HG03442 (cell line): Measurements from ENCODE around the gene PIWIL1.

ENCODE experiments used
- ATAC-seq: cut with Tn5 transposase; IDR thresholded peaks from one replicate; pipeline ENCODE4 v1.9.1; 2021; ENCODE audit warnings: mild to moderate bottlenecking, moderate library complexity; ENCODE audit not compliant: unreplicated experiment

The PIWIL1 gene

DNA sequence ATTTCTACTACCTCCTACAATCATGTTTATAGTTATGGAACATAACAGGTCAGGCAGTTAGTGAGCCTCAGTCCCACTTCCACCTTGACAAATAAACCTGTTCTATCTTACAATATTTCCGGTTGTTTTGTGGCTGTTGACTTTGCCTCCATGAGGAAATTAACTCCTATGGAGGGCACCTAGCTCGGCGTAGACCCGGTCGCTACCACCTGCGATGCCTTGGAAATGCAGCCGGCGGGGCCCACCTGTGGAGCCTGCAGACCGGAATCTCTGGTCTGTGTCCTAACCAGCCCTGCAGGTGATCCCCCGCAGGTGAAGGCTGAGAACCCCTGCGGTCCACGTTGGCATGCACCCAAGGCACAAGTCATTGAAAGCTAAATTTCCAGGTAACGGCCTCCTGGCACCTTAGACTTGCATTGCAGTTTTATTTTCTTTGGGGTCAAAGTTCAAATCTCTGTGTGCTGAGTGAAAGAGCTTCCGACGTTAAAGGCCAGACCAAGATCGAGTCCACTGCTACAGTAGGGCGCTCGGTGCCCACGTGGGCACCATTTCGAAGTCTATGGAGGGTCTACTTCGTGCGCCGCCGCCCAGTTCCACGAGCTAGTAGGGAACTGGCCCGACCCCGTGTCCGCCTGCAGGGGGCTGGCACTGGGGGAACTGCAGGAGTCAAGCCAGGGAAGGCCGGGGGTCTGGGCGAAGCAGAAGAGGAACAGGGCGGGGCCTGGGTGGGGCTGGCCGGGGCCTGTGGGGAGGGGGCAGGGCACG lies 782 bp upstream of the PIWIL1 start:
- no peak for ATAC-seq

DNA sequence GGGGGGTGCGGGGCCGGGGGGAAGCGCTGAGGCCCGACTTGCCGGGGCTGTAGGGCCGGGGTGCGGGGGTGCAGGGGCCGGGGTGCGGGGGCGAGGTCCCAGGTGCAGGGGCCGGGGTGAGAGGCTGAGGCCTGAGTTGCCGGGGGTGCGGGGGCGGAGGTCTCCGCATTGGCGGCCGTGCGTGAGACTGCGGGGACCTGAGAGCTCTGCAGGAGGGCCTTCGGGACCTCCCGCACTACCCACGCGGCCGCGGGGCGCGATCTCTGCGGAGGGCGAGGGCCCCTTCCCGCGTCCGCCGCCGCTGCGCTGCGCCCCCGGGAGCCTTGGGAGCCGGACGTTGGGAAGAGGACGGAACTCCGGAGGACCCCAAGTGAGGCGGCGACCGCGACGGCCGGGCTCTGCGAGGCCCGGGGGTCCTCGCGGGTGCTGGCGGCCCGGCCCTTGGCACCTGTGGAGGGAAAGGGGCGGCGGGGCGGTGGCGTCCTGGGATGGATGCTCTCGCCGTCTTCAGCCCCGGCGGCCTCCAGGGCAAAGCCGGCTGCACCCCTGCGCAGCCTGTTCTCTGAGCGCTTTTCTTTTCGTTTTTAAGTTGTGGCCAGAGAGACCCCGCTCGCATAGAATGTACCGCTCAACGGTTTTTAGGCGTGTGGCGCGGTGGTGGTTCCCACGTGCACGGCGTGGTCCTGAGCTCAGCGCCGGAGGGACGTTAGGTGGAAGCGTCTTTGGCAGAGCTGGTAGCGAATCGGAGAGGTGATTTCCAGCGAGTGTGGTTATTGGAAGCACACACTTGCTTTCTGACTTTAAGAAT lies 1.3 kb downstream of the PIWIL1 start:
- ATAC-seq, result no peak

DNA sequence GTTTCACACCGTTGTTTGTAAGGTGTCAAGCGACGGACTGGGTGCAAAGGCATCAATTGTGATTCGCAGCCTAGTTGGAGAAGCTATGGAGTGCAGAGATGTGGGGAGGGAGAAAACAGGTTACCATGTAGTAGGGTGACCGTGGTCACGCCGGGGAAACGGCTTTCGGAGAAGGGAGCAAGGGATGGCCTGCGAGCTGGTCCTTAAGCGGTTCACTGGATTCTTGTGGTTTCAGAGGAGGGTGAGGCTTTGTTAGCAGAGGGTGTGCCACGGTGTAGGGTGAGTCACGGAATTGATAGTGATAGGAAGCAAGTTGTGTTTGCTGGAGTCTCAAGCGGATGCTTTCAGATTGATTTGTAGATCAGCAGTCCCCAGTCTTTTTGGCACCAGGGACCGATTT lies 2.3 kb downstream of the PIWIL1 start:
- ATAC-seq, result no peak

DNA sequence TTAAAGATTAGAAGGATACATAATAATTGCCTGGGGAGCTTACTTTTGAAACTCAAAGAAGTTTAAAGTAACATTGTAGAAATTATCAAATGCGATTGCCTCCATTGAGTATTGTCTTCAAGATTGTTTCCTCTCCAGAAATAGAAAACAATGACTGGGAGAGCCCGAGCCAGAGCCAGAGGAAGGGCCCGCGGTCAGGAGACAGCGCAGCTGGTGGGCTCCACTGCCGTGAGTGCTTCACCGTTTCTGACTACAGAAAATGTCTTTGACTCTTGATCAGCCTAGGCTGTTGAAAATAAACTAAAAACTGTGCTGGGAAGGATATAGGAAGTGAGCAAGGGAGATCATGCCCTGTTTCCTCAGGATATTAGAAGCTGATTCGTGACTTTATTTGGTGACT lies 4.8 kb downstream of the PIWIL1 start:
- ATAC-seq, result no peak

DNA sequence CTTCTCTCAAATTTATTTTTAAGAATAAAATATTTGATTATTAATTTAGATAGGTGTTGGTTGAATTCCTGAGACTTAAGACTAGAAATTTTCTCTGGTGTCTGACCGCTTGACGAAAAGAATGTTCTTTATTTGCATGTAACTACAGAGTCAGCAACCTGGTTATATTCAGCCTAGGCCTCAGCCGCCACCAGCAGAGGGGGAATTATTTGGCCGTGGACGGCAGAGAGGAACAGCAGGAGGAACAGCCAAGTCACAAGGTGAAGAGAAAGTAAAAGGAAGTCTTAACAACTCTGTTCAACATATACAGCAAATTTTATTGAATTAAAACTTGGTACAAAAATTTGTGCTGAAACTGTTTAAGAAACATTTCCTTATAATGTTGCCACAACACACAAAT lies 5.2 kb downstream of the PIWIL1 start:
- ATAC-seq, result no peak

DNA sequence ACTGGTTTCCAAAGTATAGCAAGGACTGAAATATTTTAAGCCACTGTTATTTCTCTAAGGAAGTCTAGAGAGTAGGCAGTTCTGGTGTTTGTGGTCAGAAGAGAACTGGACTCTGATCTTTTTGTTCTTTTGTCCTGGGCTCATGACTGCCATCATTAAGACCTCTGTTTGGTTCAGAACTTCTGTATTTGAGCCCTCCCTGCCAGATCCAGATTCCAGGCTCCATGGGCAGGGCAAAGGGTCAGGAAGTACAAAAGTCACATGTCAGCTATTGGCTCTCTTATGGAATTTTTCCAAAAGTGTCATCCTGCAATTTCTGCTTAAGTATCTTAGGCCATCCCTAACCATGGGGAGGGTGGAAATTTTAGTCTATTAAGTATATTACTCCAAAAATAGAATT lies 6.8 kb downstream of the PIWIL1 start:
- ATAC-seq, result no peak

DNA sequence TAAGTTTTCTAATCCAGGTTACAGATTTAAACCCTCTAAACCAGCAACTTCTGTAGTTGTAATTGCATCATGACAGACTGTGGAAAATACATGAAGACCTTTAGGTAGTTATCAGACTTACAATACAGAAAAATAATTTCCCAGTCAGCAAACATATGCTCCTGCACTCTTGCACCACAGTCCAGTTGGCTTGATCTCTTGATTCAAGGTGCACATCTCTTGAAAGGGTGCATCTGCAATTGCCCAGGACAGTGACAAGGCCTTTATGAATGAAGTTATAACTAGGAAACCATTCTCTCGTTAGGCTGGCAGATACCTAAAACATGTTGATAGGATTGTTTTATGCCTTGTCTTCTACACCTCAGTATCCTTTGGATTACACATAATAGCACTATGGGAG lies 7.6 kb downstream of the PIWIL1 start:
- no peak for ATAC-seq

DNA sequence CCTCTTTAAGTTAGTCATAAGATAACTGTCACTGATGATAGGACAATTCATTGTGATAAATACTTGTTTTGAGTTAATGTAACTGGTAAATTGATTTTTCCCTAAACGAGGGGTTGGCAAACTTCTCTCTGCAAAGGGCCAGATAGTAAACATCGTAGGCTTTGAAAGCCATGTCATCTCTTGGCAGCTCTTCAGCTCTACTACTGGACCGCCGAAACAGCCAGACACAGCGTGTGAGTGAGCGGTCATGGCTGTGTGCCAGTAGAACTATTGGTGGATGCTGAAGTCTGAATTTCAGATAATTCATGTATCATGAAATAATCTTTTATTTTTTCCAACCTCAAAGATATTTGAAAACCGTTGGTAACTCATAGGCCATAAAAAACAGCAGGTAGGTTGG lies 9.9 kb downstream of the PIWIL1 start:
- ATAC-seq, result no peak

DNA sequence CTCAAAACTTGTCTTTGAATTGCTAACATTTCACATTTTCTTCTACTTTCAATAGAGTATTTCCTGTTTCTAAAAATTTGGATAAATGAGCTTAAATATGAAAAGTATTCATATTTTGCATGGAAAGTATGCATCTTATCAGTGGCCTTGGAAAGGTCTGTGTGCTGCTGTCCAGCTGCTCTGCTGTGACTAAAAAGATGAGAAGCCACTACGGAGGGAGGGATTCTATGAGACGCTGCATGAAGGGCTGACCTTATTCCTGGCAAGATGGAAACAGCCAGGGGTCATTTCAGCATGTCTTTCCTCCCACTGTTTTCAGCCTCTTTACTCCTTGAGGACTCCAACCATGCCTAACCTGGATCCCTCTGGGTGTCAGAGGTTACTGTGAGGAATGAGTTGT lies 13.0 kb downstream of the PIWIL1 start:
- no peak for ATAC-seq

DNA sequence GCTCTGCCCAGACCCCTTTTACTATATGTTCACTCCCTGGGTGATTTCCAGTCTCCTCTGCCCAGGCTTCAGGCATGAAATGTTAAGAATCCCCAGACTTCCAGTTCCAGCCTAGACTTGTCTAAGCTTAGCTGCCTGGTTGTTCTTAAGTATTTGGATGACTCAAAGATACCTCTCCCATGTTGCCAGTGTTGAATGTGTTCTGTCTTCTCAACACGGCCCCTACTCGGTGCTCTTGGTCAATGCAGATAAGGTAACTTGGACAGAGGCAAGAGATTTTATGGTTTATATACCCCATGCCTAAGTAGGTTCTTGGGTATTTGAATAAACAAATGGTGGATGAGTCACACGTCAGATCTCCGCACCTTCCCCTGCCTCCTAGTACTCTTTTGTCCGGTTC lies 13.6 kb downstream of the PIWIL1 start:
- ATAC-seq, result no peak

DNA sequence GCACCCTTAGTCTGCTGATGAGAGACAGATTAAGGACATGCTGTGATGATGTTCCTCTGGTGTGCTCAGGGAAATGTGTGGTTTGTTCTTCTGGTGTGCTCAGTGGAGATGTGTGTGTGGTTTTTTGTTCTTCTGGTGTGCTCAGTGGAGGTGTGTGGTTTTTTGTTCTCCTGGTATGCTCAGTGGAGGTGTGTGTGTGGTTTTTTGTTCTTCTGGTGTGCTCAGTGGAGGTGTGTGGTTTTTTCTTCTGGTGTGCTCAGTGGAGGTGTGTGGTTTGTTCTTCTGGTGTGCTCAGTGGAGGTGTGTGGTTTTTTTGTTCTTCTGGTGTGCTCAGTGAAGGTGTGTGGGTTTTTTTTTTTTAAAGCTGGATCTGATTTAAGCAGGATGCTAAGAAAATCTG lies 15.4 kb downstream of the PIWIL1 start:
- no peak for ATAC-seq

DNA sequence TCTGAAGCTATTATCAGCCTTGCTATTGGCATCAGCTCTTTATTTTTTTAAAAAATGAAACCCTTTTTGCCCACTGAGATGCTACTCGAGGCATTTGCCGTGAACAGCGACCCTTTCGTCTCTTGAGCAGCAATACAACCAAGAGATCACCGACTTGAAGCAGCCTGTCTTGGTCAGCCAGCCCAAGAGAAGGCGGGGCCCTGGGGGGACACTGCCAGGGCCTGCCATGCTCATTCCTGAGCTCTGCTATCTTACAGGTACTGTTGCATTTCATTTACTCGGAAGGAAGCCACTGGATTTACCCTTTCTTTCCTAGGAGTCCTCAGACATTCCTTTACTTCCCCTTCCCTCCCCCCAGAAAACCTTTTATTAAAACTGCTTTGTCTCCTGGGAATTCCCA lies 16.7 kb downstream of the PIWIL1 start:
- ATAC-seq, result no peak

DNA sequence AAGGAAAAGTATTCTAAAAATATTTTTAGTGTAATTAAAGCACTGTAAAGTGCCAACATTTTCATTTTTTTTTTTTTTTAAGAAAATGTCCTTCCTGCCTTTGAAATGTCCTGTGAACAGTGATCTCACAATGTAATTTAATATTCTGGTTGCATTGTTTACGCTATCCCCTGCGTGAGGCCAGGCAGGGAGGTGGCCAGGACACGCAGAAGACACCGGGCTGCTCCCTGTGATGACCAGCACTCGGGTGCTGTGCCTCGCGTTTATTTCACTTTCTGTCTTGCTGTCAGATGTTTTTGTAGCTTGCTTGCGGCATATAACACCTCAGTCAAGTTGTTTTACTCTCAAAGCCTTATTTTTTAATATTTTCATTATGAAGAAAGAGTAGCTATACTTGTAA lies 18.5 kb downstream of the PIWIL1 start:
- no peak for ATAC-seq

DNA sequence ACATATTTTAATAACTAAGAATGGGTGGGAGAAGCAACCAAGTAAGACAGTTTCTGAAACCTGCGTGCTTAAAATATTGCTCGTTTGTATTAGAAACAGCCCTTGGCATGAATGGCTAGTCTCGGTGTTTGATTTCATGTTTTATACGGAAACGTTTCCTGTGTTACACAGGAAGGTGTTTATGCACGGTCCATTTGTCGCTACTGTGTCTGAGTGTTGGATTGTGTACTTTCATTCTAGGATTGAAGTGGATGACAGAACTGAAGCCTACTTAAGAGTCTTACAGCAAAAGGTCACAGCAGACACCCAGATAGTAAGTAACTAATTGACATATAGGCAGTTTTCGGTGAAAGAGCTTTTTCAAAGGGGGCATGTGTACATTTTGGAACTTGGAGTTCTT lies 19.6 kb downstream of the PIWIL1 start:
- ATAC-seq, result no peak

DNA sequence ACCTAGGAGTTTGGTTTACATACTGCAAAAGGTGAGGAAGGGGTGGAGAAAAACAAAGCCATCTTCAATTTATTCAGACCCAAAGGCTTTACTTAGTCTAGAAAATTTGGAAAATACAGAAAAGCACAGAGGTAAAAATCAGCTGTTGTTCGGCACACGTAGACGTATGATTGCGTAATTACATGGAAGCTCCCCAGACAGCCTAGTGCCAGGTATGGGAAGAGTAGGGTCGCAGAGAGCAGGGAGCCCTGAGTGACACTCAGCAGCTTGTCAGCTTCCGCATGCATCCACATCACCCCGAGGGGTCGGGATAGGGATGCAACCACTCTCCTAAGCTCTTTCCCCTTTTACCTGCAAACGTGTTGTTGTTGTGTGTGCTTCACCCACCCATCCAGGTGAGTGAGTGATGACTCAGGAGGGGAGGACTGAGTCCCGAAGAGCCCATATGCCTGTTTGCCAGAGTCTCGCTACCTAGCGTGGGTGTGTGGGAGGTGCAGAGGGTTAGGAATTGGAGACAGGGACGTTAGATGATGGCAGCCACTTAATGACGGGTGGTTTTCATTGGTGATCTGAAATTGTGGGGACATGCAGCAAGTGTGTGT lies 20.1 kb downstream of the PIWIL1 start:
- no peak for ATAC-seq

DNA sequence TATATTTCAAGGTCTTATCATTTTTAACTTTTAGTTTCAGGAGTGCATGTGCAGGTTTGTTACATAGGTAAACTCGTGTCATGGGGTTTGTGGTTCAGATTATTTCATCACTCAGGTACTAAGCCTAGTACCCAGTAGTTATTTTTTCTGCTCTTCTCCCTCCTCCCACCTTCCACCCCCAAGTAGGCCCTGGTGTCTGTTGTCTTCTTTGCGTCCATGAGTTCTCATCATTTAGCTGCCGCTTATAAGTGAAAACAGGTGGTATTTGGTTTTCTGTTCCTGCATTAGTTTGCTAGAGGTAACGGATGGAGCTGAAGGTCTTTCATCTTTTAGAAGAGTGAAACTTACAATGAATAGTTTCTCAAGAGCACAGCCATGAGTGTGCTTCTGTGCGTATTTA lies 24.4 kb downstream of the PIWIL1 start:
- ATAC-seq, result no peak

DNA sequence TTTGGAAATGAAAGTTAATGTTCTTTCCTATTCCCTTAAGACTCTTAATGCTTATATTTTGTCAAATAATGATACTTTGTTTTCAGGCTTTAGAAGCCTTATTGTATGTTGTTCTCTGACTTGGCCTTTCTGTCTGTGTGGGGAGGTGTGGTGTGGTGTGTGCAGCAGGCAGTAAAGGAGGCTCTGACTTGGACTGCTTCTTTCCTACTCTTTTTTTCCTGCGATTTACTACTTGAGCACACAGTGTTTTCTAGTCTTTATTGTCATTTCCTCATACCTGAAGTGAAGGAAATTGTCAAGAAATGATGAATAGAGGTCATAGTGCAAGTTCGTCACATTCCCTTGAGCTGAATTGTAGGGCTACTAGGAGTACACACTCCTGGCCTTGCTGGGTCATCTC lies 26.9 kb downstream of the PIWIL1 start:
- no peak for ATAC-seq

DNA sequence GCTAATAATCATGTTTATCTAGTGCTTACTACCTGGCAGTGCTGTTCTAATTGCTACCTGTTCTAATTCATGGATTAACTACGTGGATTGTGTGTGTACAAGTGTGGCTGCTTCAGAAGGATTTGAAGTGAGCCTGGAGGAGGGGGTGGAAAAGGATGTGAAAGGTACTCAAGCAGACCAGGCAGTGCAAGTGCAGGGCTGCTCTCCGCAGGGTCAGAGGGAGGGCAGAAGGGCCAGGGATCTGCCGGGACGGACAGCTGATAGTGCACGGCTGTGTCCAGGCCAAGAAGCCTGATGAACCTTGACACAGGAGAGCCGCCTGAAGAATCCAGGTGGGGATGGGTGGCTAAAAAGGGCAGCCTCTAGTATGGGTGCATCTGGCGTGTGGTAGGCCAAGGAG lies 28.5 kb downstream of the PIWIL1 start:
- ATAC-seq, result no peak

DNA sequence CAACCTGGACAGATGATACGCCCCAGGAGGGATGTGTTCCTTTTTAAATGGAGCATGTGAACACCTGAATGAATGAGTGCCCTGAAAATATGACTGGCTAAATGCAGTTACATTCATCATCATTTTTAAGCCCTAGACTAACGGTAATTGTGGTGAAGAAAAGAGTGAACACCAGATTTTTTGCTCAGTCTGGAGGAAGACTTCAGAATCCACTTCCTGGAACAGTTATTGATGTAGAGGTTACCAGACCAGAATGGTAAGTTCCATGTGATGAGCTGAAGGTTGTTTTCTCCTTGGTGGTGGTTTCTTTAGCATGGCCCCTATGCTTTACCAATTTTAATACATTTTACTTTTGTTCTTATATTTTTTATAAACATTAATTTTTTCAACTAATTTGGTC lies 29.3 kb downstream of the PIWIL1 start:
- no peak for ATAC-seq

DNA sequence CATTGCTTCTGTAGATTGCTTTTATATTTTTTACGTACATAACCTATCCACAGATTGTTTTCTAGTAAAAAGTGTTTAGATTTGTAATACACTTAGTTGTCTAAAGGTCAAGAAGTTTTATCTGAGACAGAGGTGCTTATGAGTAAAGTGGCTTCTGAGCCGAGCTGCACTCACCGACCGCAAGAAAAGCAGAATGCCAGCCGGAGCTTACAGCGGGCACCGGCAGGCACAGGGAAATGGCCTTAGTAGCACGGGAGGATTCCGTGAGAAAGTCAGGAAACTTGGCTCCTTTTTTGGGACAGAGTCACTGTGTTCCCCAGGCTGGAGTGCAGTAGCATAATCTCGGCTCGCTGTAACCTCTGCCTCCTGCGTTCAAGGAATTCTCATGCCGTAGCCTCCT lies 29.8 kb downstream of the PIWIL1 start:
- no peak for ATAC-seq

DNA sequence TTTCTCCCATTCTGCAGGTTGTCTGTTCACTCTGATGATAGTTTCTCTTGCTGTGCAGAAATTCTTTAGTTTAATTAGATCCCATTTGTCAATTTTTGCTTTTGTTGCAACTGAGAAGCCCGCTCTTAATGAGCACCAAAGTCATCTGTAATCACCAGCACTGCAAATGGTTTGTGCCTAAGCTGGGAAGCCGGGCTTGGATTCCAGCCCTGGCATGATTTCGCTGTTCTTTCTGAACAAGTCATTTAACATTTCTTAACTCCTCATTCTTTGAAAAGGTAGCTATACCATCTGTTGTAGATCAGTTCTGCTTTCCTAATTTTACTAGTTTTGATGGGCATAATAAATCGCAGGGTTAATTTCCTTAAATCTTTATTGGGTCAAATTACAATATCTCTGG lies 32.1 kb downstream of the PIWIL1 start:
- no peak for ATAC-seq

DNA sequence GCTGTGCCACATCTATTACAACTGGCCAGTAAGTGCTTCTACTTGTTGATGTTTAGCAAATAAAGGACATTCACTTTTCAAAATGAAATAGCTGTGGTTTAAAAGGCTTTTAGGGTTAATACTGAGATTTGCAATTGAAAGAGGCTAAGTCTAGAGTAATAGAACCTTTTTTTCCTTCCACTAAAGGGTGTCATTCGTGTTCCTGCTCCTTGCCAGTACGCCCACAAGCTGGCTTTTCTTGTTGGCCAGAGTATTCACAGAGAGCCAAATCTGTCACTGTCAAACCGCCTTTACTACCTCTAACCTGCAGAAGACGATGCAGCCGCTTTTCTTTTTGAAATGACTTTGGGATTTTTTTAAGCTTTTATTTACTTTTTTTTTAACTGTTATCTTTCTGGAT lies 33.6 kb downstream of the PIWIL1 start:
- no peak for ATAC-seq
